GM19463 (cell line): ENCODE measurements around the gene COL15A1.
A peak's percentile ranks its signal among the peaks of the same experiment; 100 is the strongest.

Source experiments
- ATAC-seq: cut with Tn5 transposase; IDR thresholded peaks from one replicate; pipeline ENCODE4 v1.9.1; 2021; ENCODE audit warnings: mild to moderate bottlenecking, moderate library complexity; ENCODE audit not compliant: unreplicated experiment

The COL15A1 gene

GRCh38 chr9:98915599-98915998, 28.1 kb upstream of the COL15A1 start:
- ATAC-seq = no peak

DNA sequence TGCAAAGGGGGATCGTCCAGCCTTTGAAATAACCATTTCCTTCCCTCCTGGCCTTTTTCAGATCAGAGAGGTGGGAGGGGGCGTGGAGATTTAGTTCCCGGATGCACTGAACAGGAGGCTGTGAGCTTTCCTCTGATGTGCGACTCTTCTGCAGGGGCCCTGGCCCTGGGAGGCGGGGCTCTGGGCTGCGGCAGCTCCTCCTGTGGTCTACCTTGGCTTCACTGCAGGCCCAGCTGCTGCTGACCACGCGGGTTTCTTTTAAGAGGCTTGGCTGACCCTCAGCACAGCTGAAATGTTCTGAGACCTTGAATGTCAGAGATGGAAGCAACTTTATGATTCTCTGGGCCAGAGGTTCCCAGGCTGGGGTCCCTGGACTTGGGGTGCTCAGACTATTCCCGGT, 27.0 kb upstream of the COL15A1 start:
- no peak for ATAC-seq

DNA sequence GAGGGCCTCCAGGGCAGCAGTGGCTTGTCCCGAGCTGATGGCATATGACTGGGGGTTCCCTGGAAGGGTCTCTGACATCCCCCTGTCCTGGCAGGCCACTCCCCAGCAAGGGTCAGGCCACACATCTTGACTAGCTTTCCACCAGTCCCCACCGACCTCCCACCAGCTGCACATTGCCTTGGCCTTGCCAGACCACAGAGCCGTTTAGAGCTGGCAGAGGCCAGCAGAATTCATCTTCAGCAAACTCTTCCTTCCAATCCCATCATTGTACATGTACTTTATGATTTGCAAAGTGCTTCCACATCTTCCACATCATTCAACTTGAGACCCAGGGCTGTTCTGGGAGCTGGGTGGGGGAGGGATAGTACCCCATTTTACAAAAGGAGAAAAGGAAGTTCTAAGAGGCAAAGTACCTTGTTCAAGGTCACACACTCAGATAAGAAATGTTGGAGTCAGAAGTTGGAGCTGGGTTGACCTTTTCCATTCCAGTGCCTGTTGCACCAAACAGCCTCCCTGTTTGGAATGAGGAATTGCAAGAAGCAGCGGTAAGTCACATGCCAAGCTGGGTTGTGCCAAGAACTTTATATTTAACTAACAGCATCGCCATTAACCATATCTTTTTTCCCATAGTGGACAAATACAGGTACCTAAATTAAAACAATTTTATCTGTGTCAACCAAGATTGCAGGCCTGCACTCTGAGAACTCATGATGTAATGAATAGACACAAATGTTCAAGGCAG, 25.8 kb upstream of the COL15A1 start:
- no peak for ATAC-seq

DNA sequence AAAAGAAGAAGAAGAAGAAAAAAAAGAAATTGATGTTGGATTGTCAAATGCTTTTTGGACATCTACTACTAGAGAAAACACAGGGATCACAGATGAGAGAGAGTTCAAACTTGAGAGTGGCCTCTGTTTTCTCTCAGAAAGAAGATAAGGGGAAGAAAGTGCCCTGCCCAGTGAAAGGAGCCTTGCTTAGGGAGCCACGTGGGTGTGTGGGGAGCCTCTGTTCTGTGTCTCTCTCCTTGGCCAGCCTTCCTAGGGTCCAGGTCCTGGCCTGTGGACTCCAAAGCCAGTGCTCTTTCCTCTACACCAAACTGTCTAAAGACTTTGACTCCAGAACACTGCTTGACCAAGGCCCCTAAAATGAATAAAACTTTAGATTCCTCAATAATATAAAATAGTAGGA, 22.0 kb upstream of the COL15A1 start:
- ATAC-seq = no peak

DNA sequence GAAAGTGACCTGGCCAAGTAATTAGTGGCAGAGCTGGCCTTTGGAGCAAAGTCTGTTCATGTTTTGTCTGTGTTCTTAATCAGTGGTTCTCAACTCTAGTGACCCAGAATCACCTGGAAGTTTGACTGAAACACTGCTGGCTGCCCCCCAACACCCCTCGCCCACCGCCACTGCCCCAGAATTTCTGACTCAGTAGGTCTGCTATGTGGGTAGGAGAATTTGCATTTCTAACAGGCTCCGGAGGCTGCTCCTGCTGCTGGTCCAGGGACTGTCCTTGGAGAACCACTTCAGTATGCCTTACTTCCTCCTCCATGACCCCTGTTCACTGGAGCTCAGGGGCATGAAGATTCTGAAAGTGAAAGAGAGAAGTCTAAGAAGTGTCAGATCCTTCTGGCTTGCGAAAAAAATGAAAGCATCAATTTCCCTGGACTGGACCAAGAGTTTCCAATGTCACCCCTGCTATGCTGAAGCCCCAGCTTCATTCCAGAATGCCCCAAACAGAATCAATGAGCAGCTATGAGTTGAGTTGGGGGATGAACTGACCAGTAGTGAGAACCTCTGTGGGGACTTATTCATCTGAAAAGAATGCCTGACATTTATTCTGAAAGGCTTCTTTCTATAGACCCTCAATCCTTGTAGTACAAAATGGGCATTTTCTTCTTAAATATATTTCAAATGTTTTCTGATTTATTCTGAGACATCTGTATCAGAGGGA, 20.8 kb upstream of the COL15A1 start:
- peak; percentile 44 for ATAC-seq

DNA sequence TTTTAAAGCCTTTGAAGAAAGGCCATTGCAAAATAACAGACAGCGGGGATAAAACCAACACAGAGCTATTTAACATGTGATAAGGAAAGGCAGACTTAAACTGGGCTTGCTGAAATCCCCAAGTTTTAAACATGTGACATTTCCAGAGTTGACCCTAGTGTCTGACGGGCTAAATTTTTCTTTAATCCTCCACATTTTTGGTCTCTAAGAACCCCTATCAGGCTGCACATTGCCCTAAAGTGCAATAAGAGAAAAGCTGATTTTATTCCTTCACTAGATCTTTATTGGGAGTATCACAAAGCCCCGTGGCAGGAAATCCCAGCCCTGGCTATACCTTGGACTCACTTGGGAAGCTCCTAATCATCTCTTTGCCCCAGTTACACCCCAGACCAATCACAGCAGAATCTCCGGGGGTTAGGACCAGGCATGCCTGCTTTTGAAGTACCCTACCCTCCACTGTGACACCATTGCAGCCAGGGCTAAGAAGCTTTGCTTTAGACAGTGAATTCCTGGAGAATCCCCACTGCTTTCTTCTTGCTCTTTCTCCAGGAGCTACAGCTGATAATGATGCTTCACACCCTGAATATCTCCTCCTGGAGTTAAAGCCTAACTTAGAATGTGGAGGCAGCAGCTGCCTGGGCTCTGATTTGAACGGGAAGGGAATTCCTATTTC, 20.1 kb upstream of the COL15A1 start:
- ATAC-seq = no peak

DNA sequence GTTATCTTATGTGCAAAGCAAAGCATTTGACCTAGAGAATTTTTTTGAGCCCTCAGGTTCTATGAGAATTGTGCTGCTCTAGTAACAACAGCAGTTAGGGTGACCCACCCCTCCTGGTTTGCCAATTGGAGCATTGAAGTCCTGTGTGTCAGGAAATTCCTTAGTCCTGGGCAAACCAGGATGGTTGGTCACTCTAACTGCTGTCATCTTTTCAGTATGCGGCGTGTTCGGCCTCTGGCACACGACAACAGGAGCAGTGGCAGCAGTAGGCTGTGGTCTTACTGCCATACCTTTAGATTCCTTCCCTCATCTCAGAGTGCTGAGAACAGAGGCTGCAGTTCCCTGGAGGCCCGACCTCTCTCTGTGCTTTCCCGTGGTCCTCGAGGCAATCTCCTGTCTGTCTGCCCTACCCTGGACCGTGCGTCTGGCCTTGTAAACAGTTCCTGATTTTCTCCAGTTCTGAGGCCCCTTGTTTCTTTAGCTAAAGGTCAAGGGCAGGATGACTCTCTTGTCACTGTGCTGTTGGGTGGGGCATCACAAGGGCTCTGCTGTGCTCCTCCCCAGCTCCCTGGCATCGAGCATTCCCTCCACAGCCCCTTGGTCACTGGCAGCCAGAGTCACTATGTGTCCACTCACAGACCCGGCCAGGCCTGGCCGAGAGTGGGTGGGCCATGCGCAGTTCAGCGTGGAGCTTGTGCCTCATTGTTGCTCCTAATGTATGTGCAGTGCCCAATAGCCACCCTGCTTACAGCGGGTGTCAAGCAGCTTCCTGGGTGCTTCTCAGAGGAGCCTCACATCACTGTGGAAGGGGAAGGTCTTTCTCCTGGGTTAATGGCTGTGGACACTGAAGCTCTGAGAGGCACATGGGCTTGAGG, 18.5 kb upstream of the COL15A1 start:
- ATAC-seq = no peak

- no peak for ATAC-seq
Observed at GRCh38 chr9:98925956-98926355, 17.8 kb upstream of the COL15A1 start.

GRCh38 chr9:98927724-98928123, 16.0 kb upstream of the COL15A1 start:
- no peak for ATAC-seq

DNA sequence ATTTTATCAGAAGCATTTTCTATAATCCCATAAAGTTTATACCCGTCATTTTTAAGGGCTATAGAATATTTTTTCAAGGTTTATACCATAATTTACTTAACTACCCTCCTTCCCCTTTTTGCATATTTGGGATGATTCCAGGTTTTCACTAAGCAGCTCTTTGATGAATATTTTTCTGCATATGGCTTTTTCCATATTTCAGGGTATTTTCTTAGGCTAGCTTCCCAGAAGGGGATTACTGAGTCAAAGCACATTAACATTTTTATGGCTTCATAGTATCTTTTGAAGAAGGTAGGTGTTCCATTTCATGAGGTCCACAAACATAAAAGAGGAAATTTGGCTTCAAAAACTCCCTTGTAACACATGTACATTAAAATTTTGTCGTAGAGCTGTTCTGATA, 14.6 kb upstream of the COL15A1 start:
- ATAC-seq = no peak

GRCh38 chr9:98929895-98930341, 13.8 kb upstream of the COL15A1 start:
- no peak for ATAC-seq

DNA sequence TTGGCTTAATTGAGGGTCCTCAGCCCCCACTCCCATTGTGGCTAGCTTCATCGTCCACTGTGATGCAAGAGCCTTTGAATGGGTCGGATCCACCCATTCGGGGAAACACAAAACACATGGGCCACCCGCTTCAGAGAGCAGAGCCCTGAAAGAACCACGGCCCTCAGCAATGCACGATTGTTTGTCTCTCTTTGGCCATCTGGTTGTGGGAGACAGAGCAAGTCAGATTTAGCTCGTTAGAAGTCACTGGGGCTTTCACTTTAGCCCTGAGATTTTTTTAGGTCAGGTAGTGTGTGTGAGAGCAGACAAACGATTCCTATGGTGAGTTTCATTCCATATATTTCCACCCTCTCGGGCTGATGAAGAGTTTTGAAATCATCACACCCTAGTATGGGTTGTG, 12.9 kb upstream of the COL15A1 start:
- no peak for ATAC-seq

DNA sequence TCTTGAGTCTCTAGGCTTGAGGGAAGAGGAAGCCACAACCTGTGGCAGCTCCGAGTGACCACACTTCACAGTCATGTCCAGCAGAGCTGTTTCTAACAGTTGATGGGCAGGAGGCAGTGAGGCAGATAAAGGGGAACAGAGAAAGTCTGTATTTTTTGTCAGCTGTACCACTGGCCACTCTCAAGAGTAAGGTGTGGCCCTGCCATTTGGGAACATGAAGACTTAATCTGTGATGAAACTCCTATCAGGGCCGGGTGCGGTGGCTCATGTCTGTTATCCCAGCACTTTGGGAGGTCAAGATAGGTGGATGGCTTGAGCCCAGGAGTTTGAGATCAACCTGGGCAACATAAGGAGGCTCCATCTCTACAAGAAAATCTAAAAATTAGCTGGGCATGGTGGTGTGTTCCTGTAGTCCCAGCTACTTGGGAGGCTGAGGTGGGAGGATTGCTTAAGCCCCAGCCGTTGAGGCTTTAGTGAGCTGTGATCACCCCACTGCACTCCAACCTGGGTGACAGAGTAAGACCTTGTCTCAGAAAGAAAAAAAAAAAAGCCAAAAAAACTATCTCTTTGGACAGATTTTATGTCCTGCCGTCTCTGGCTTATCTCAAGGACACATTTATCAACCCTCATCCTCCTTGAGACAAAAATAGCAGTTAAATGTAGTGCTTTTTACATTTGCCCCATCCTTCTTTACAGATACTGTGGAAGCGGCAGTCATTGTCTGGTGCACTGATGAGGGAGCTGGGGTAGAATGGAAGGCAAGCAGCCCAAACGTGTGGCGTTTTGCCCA, 11.9 kb upstream of the COL15A1 start:
- ATAC-seq = no peak

- no peak for ATAC-seq
Observed at GRCh38 chr9:98933185-98933584, 10.5 kb upstream of the COL15A1 start.

DNA sequence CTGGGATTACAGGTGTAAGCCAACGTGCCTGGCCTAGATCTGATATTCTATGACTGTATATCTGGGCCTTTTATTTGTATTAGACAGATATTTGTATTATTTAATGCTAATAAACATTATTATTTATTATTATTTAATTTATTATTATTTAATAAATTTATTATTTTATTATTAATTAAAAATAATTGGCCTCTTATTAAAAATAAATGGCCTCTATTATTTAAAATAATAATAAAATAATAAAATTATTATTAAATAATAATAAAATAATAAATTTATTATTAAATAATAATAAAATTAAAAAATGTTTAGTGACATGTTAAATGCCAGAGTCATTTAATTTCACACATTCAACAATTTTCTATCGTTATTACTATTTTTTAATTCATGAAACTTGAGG, 9.8 kb upstream of the COL15A1 start:
- ATAC-seq = no peak

- no peak for ATAC-seq
Observed at GRCh38 chr9:98935071-98935505, 8.6 kb upstream of the COL15A1 start.

DNA sequence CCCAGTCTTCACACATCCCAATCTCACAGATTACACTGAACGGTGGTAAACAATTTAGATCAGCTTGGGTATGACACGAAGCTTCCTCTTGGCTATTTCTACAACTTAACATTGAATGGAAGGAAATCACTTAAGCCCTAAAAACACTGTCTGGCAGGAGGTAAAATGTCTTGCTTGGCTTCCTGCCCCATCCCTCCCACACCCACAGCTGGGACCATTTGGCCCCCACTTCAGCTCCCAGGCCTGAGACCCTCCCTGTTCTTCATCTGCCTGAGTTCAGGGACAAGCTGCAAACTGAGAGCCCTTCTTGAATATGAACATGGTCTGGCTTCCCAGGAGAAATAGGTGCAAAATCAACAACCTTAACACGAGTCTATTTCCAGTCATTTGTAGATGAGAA, 3.4 kb upstream of the COL15A1 start:
- no peak for ATAC-seq

DNA sequence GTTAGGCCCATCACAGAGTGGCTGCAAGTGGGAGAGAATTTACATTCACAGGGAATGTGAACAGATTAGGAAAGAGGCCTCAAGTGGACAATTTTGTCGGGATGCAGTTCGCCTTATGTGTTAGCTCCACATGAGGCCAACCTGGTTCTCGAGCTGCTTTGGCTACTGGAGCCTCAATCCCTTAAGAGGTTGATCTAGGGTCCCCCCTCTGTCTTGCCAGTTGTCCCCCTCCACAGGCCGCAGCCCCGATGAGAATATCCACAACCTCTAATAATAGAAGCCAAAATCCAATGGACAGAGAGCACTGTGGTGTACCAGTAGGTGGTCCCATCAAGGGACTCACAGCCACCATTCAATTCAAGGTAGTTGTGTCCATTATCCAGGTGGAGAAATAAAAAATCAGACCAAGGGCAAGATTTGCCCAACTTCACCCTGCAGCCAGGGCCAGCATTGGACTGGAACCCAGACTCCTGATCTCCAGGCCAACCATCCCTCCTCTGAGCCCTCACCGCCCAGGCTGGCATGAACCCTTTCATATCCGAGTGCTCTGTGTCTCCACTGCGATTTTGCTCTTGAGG, 1.7 kb upstream of the COL15A1 start:
- ATAC-seq = no peak

DNA sequence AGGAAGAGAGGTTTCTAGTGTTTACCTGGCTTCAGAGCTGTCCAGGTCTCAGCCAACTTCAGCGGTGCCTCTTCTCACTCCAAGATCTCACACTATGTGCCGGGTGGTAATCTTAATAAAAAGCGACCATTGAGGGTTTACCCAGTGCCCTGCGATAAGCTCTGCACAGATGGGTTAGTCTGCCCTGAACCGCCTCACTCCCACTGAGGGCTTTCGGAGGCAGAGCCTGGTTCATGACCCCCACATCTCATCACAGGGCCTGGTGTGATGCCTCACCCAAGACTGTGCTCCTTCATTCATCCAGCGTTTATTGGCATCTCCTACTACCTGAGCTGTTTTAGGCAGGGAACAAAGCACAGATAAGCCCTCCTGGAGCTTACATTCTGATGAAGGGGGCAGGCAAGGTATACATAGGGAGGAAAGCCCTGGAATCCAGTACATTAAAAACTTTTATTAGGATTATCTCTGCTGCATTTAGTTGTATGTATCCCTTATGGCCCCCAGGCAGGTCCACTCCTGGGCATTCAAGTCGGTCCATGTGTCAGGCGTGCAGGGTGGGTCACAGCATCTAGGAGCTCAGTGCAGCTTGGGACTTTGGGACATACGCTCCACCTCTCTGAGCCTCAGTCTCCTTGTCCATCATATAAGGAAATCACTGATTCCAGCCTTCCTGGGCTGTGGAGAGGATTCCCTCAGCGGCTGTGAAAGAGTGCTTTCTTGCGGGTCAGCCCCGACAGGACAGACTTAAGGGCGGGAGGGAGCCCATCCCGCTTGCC, 613 bp upstream of the COL15A1 start:
- ATAC-seq = no peak
